ENCODE results near the gene CALML6. TPM values are rescaled to one million over a fixed set of nuclear protein-coding genes. Genes with fewer than 3 reads are reported as not detected.

CALML6 gene
- total and polyA plus RNA-seq, 10 of the 15 experiments (the other 5 are each of a cell fraction or from before 2014, with no cell fraction given) = 0.07 to 1.3 (median 0.21) TPM; not detected in 5

DNA sequence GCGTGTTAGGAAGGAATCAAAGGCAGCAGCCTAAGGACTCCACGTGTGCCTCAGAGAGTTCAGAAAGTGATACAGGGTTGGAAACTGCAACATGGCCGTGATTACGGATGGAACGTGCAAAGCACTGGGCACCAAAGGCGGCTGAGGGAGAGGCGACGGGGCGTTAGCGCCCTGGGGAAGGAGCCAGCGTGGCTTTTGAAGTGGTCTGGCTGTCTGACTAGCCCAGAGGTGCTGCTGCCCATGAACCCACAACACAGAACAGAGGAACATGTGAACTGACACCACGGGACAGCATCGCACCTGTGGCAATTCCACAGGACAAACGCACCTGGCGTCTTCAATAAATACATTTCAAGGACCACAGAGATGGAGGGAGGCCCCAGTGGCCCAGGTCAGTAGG, 22.0 kb downstream of the CALML6 start:
- ChIA-PET CTCF (no interaction called here), RAD21 (ENCODE audit: unreplicated experiment) (no interaction called here), SMC1A (ENCODE audit: uncharacterized antibody, unreplicated experiment) (no interaction called here), POLR2A (no interaction called here)
- BruUV-seq (replicated peaks) = no TSS peak
- H4K20me1 ChIP-seq (ENCODE audit: control insufficient read depth, insufficient read depth) = no peaks in the 10 kb centered on the region
- TF ChIP-seq SKIL (IDR thresholded peaks at IDR 0.05; ENCODE audit: low read depth, poor library complexity, severe bottlenecking) (no peak), GABPA (IDR thresholded peaks at IDR 0.05; ENCODE audit: low read depth) (no peak), BHLHE40 (IDR thresholded peaks at IDR 0.05; ENCODE audit: borderline replicate concordance in 1 of 2, low read depth in 2 of 2, low read length in 1 of 2) (no peak), POLR2A (IDR thresholded peaks at IDR 0.05; ENCODE audit: low read depth, low read length) (no peak), MYB (IDR thresholded peaks at IDR 0.05; ENCODE audit: borderline replicate concordance, low read depth, low read length) (no peak), CBX3 (IDR thresholded peaks at IDR 0.05; ENCODE audit: borderline replicate concordance, low read depth) (no peak), IKZF1 (conservative IDR thresholded peaks at IDR 0.05) (no peak), CHD4 (IDR thresholded peaks at IDR 0.05) (no peak), SMC3 (IDR thresholded peaks at IDR 0.05; ENCODE audit: borderline replicate concordance, low read length) (no peak), ZNF592 (IDR thresholded peaks at IDR 0.05) (no peak), STAT3 (IDR thresholded peaks at IDR 0.05; ENCODE audit: low read depth, low read length) (no peak), HDAC2 (IDR thresholded peaks at IDR 0.05) (no peak)
- TF ChIP-seq, protein P1, sequence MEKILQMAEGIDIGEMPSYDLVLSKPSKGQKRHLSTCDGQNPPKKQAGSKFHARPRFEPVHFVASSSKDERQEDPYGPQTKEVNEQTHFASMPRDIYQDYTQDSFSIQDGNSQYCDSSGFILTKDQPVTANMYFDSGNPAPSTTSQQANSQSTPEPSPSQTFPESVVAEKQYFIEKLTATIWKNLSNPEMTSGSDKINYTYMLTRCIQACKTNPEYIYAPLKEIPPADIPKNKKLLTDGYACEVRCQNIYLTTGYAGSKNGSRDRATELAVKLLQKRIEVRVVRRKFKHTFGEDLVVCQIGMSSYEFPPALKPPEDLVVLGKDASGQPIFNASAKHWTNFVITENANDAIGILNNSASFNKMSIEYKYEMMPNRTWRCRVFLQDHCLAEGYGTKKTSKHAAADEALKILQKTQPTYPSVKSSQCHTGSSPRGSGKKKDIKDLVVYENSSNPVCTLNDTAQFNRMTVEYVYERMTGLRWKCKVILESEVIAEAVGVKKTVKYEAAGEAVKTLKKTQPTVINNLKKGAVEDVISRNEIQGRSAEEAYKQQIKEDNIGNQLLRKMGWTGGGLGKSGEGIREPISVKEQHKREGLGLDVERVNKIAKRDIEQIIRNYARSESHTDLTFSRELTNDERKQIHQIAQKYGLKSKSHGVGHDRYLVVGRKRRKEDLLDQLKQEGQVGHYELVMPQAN (conservative IDR thresholded peaks at IDR 0.05) = no peak
- TF ChIP-seq, protein P2, sequence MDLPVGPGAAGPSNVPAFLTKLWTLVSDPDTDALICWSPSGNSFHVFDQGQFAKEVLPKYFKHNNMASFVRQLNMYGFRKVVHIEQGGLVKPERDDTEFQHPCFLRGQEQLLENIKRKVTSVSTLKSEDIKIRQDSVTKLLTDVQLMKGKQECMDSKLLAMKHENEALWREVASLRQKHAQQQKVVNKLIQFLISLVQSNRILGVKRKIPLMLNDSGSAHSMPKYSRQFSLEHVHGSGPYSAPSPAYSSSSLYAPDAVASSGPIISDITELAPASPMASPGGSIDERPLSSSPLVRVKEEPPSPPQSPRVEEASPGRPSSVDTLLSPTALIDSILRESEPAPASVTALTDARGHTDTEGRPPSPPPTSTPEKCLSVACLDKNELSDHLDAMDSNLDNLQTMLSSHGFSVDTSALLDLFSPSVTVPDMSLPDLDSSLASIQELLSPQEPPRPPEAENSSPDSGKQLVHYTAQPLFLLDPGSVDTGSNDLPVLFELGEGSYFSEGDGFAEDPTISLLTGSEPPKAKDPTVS (IDR thresholded peaks at IDR 0.05; ENCODE audit: low read depth, low read length) = no peak
- TF ChIP-seq, protein P3, sequence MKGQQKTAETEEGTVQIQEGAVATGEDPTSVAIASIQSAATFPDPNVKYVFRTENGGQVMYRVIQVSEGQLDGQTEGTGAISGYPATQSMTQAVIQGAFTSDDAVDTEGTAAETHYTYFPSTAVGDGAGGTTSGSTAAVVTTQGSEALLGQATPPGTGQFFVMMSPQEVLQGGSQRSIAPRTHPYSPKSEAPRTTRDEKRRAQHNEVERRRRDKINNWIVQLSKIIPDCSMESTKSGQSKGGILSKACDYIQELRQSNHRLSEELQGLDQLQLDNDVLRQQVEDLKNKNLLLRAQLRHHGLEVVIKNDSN (IDR thresholded peaks at IDR 0.05; ENCODE audit: borderline replicate concordance, extremely low read length, insufficient read depth, low read depth, low read length) = no peak
- DNase-seq (ENCODE audit: low read depth, low spot score) (no peak), FAIRE-seq (no peak), ATAC-seq (no peak)
- peaks cover 5% of the 10 kb centered on the region; the same call in 2 of the 3 replicates for H3K9me3 ChIP-seq (replicated peaks; ENCODE audit: control insufficient read depth, insufficient read depth, low read length)
- in situ Hi-C loops (cut with MboI) (no loop called here), intact Hi-C loops (cut with micrococcal nuclease; ENCODE audit: unreplicated experiment) (no loop called here)
- no peaks in the 10 kb centered on the region for H3K27me3 ChIP-seq (replicated peaks in 1 of 2; ENCODE audit: control insufficient read depth in 2 of 2, insufficient read depth in 2 of 2, low read length in 1 of 2)
- H3K4me1 ChIP-seq (ENCODE audit: control insufficient read depth, insufficient read depth, low read length) = no peaks in the 10 kb centered on the region
- no peaks in the 10 kb centered on the region for H3K79me2 ChIP-seq (ENCODE audit: control insufficient read depth, insufficient read depth, low read length)
- H3K4me2 ChIP-seq (ENCODE audit: control insufficient read depth, insufficient read depth) = no peak overlapping the region
- H3K4me3 ChIP-seq = no peak overlapping the region
- no peak overlapping the region for H3K9ac ChIP-seq (ENCODE audit: control insufficient read depth, insufficient read depth, low read length)
- WGBS (ENCODE audit: insufficient coverage, insufficient replicate concordance, low lambda C conversion rate, missing lambda C conversion rate) = 65% methylated on average over 15 of the region's 15 CpGs
- no peak overlapping the region for H3K27ac ChIP-seq (ENCODE audit: control insufficient read depth, insufficient read depth)
- no peak overlapping the region for H2AFZ ChIP-seq (ENCODE audit: control insufficient read depth, low read depth, low read length)
- no peaks in the 10 kb centered on the region for H3K36me3 ChIP-seq (ENCODE audit: control insufficient read depth in 2 of 2, insufficient read depth in 2 of 2, low read length in 1 of 2)

All from GM12878 (cell line).